Fibroblast of skin of back (primary cell): Measurements from ENCODE around the gene PNPLA4.

ENCODE experiments used
- DNase-seq: peaks from one replicate; pipeline ENCODE4 v3.0.0-alpha.2; 2013

PNPLA4 gene

DNA sequence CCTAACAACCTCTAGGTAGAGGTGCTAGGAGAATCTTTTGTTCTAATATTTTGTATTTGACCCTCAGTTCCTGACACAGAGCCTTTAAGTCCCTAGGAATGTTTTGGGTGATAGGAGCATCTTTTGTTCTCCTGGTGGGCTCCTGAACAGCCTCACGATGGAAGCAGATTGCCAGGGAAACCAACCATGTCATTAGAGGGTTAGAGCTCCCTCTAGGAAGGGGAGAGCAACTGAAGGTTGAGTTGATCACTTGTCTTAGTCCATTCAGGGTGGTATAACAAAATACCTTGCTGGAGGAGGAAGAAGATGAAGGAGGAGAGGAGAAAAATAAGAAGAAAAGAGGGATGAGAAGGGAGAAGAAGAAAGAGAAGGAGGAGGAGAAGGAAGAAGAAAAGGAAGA is 75.0 kb downstream of the PNPLA4 start:
- DNase-seq, result no peak
